PFSK-1 (cell line): Measurements from ENCODE around the gene GAREM1.

Experiments used
- FOXP2 ChIP-seq: optimal IDR thresholded peaks from 2 replicates; pipeline ENCODE3; 2011; ENCODE audit warnings: borderline replicate concordance, control low read depth, inconsistent platforms; ENCODE audit not compliant: insufficient read depth; ENCODE audit errors: extremely low read length, extremely low read depth
- POLR2AphosphoS5 ChIP-seq: IDR thresholded peaks from 2 replicates; pipeline ENCODE4 v1.6.1; 2012; ENCODE audit warnings: low read depth, mild to moderate bottlenecking, control low read depth, low read length, moderate library complexity
- SIN3A ChIP-seq: IDR thresholded peaks from 2 replicates; pipeline ENCODE4 v1.6.1; 2012; ENCODE audit warnings: mild to moderate bottlenecking, low read length, moderate library complexity, borderline replicate concordance; ENCODE audit not compliant: insufficient read depth
- TAF1 ChIP-seq: IDR thresholded peaks from 2 replicates; pipeline ENCODE4 v1.6.1; 2012; ENCODE audit warnings: low read length, control low read depth, borderline replicate concordance; ENCODE audit not compliant: insufficient read depth
- TF ChIP-seq, protein P1 (sequence below), 2 experiments: IDR thresholded peaks; 2 replicates each; pipeline versions ENCODE4 v1.6.1 to v1.8.0; 2011 to 2012; ENCODE audit warnings: low read depth in 2 of 2, low read length in 2 of 2, control low read depth in 1 of 2, inconsistent platforms in 1 of 2, mild to moderate bottlenecking in 1 of 2, moderate library complexity in 1 of 2; ENCODE audit not compliant: insufficient read depth in 1 of 2

The GAREM1 gene

GRCh38 chr18:32289483-32290075 lies 181.1 kb downstream of the GAREM1 start:
- TF ChIP-seq TAF1 (no peak), FOXP2 (no peak), POLR2AphosphoS5 (no peak), SIN3A (no peak)
- TF ChIP-seq, protein P1, sequence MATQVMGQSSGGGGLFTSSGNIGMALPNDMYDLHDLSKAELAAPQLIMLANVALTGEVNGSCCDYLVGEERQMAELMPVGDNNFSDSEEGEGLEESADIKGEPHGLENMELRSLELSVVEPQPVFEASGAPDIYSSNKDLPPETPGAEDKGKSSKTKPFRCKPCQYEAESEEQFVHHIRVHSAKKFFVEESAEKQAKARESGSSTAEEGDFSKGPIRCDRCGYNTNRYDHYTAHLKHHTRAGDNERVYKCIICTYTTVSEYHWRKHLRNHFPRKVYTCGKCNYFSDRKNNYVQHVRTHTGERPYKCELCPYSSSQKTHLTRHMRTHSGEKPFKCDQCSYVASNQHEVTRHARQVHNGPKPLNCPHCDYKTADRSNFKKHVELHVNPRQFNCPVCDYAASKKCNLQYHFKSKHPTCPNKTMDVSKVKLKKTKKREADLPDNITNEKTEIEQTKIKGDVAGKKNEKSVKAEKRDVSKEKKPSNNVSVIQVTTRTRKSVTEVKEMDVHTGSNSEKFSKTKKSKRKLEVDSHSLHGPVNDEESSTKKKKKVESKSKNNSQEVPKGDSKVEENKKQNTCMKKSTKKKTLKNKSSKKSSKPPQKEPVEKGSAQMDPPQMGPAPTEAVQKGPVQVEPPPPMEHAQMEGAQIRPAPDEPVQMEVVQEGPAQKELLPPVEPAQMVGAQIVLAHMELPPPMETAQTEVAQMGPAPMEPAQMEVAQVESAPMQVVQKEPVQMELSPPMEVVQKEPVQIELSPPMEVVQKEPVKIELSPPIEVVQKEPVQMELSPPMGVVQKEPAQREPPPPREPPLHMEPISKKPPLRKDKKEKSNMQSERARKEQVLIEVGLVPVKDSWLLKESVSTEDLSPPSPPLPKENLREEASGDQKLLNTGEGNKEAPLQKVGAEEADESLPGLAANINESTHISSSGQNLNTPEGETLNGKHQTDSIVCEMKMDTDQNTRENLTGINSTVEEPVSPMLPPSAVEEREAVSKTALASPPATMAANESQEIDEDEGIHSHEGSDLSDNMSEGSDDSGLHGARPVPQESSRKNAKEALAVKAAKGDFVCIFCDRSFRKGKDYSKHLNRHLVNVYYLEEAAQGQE (IDR thresholded peaks at IDR 0.05; ENCODE audit: insufficient read depth in 1 of 2, low read depth in 2 of 2, low read length in 2 of 2) = no peak

- no peak for TF ChIP-seq SIN3A
- TF ChIP-seq FOXP2 = no peak
- no peak for TF ChIP-seq POLR2AphosphoS5
- TF ChIP-seq, protein P1 (IDR thresholded peaks at IDR 0.05; ENCODE audit: insufficient read depth in 1 of 2, low read depth in 2 of 2, low read length in 2 of 2) = no peak
- no peak for TF ChIP-seq TAF1
Measured at GRCh38 chr18:32287873-32288272, 182.8 kb downstream of the GAREM1 start.

- TF ChIP-seq SIN3A (no peak), FOXP2 (no peak), POLR2AphosphoS5 (no peak), TAF1 (no peak)
- TF ChIP-seq, protein P1 (IDR thresholded peaks at IDR 0.05; ENCODE audit: insufficient read depth in 1 of 2, low read depth in 2 of 2, low read length in 2 of 2) = no peak
Measured at GRCh38 chr18:32287249-32287648, 183.4 kb downstream of the GAREM1 start.

DNA sequence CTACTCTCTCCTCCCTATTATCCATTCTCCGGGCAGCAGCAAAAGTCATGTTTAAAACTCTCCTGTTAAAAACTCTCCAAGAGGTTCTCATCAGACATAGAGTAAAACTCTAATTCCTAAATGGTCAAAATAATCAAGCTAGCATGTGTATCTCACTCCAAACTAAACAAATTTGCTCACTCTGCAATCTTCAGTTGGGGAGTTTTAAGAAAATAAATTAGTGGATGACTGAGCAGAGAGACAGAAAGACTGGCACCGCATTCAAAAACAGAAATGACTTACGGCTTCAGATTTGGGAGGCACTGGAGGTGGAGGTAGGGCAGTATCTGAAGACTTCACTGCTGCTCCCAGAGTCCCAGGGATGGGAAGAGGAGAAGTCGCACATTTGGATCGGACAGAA lies 183.9 kb downstream of the GAREM1 start:
- TF ChIP-seq SIN3A (no peak), POLR2AphosphoS5 (no peak), FOXP2 (no peak), TAF1 (no peak)
- TF ChIP-seq, protein P1 (IDR thresholded peaks at IDR 0.05; ENCODE audit: insufficient read depth in 1 of 2, low read depth in 2 of 2, low read length in 2 of 2) = no peak

DNA sequence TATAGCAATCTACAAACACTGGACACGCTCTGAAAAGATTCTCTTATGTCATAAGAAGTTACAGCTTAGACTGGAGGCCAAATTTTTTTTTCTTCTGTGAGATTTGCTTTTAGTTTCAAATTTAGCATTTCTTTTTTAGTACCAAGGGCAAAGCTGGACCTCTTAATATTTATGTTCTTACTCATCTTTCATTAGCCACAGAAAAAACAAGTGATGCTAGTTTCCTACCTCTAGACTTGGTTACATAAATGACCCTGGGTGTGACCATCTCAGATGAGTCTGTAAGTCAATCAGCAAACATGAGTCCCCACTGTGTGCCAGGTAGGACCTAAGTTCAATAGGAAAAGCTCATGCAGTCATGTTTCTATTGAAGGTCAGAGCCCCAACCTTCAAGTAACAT lies 186.4 kb downstream of the GAREM1 start:
- TF ChIP-seq, protein P1 (IDR thresholded peaks at IDR 0.05; ENCODE audit: insufficient read depth in 1 of 2, low read depth in 2 of 2, low read length in 2 of 2) = no peak
- TF ChIP-seq POLR2AphosphoS5 = no peak
- no peak for TF ChIP-seq FOXP2
- TF ChIP-seq TAF1 = no peak
- TF ChIP-seq SIN3A = no peak
